ENCODE measurements around the gene PPP2CA. TPM values are rescaled to one million over a fixed set of nuclear protein-coding genes. Genes with fewer than 3 reads are reported as not detected.

PPP2CA gene
- total and polyA plus RNA-seq, 9 of the 15 experiments (the other 6 are each of a cell fraction or from before 2014, with no cell fraction given) = 23.0 to 257 (median 109) TPM

- TF ChIP-seq YY1 (IDR thresholded peaks at IDR 0.05; ENCODE audit: borderline replicate concordance in 1 of 3, control insufficient read depth in 1 of 3, extremely low read depth in 1 of 3, insufficient read depth in 3 of 3, insufficient read length in 1 of 3, insufficient replicate concordance in 2 of 3, low read depth in 1 of 3, low read length in 2 of 3) = peak; percentile 81 to 96 (median 92)
- no peak for TF ChIP-seq HNRNPK (IDR thresholded peaks at IDR 0.05; ENCODE audit: low read depth, low read length, poor library complexity, severe bottlenecking)
- TF ChIP-seq, protein P1, sequence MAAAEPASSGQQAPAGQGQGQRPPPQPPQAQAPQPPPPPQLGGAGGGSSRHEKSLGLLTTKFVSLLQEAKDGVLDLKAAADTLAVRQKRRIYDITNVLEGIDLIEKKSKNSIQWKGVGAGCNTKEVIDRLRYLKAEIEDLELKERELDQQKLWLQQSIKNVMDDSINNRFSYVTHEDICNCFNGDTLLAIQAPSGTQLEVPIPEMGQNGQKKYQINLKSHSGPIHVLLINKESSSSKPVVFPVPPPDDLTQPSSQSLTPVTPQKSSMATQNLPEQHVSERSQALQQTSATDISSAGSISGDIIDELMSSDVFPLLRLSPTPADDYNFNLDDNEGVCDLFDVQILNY (CRISPR knock-in tag; IDR thresholded peaks at IDR 0.05) = 0 out of 2 replicates have a peak, but pooled peaks have one; percentile 6
- TF ChIP-seq ZBTB7A (IDR thresholded peaks at IDR 0.05; ENCODE audit: borderline replicate concordance, control insufficient read depth, low read depth, low read length) = peak; percentile 80
- TF ChIP-seq C11orf30 (IDR thresholded peaks at IDR 0.05; ENCODE audit: low read depth) = peak; percentile 30
- TF ChIP-seq ZKSCAN8 (CRISPR knock-in tag; IDR thresholded peaks at IDR 0.05) = no peak
- TF ChIP-seq ZNF431 (CRISPR knock-in tag; IDR thresholded peaks at IDR 0.05) = no peak
- no peak for TF ChIP-seq SMAD3 (CRISPR knock-in tag; conservative IDR thresholded peaks at IDR 0.05)
- no peak for TF ChIP-seq NEUROD1 (IDR thresholded peaks at IDR 0.05; ENCODE audit: borderline replicate concordance, low read depth, low read length, partially characterized antibody)
- TF ChIP-seq TAF1 (IDR thresholded peaks at IDR 0.05; ENCODE audit: control insufficient read depth, extremely low read depth, insufficient read depth, low read length, severe bottlenecking) = peak; percentile 83
- no peak for TF ChIP-seq ZC3H11A (IDR thresholded peaks at IDR 0.05; ENCODE audit: low read depth, low read length)
- TF ChIP-seq ZNF644 (tag; IDR thresholded peaks at IDR 0.05; ENCODE audit: low read depth) = 0 out of 2 replicates have a peak, but pooled peaks have one; percentile 58
- peak; percentile 81 for TF ChIP-seq MEIS2 (IDR thresholded peaks at IDR 0.05; ENCODE audit: partially characterized antibody)
- no peak for TF ChIP-seq XRCC4 (IDR thresholded peaks at IDR 0.05; ENCODE audit: extremely low read depth, insufficient read depth, insufficient read length)
- TF ChIP-seq SMARCA5 (IDR thresholded peaks at IDR 0.05) = no peak
- no peak for TF ChIP-seq IFI16 (CRISPR knock-in tag; IDR thresholded peaks at IDR 0.05)
- TF ChIP-seq HDAC8 (tag; IDR thresholded peaks at IDR 0.05) = peak; percentile 42; the same call in 1 of the 2 replicates
- TF ChIP-seq TBP (optimal IDR thresholded peaks at IDR 0.05; ENCODE audit: low read depth, low read length) = peak; percentile 66
These were observed 739 bp downstream of the PPP2CA start (continued) for GRCh38 chr5:134224888-134225779.

All from K562 (cell line).